ENCODE data around the gene ADD2.

DNA sequence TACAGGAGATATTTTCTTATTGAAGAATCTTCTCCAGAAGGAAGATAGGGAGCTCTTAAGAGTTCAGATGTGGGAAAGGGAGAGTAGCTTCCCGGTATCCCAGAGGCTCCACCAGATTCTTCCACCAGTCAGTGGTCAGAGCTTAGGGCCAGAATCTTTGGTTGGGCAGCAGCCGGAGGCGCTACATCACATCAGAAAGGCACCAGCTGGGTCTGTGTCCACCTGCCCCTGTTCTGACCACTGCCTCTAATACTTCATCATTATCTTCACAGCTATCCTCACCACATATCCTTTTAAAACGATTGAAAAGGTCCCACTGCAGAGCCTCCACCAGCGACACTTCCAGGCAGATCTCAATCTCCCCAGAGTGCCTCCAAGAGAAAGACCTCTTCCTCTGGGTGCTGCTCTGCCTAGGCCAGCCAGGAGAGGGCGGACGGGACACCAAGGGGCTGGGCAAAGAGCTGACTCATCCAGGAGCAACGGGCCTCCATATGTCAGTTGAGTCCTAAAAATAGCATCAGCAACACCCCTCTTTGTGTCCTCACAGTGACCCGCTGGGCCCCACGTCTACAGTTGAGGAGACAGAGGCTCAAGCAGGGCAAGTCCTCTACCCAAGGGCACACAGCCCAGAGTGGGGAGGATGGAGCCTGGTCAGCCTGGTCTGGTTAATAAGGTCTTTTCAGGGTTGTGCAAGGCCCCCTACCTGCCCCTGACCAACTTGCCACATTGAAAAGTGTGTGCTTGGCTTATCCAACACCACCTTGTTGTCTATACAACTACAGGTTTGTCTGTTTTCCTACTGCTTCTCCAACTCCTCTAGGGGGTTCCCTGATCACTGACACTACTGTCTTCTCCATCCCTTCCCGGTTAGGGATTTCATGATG, 81.2 kb downstream of the ADD2 start:
- no peak for TF ChIP-seq EZH2 (IDR thresholded peaks at IDR 0.05; ENCODE audit: insufficient read depth, poor library complexity, severe bottlenecking)
- TF ChIP-seq EZH2phosphoT487 (IDR thresholded peaks at IDR 0.05; ENCODE audit: insufficient read depth, low read depth): no peak

All from GM23248 (cell line).